GM21526 (cell line): ENCODE results near the gene AKAP8L.
"Not testable (repeated sequence)": the region's sequence is repeated elsewhere in the genome, so short reads cannot be mapped to it uniquely, and the experiment has no call there.

ENCODE experiments used
- ATAC-seq: cut with Tn5 transposase; IDR thresholded peaks from one replicate; pipeline ENCODE4 v1.9.1; 2021; ENCODE audit warnings: moderate library complexity; ENCODE audit not compliant: unreplicated experiment, low FRiP score

The AKAP8L gene

DNA sequence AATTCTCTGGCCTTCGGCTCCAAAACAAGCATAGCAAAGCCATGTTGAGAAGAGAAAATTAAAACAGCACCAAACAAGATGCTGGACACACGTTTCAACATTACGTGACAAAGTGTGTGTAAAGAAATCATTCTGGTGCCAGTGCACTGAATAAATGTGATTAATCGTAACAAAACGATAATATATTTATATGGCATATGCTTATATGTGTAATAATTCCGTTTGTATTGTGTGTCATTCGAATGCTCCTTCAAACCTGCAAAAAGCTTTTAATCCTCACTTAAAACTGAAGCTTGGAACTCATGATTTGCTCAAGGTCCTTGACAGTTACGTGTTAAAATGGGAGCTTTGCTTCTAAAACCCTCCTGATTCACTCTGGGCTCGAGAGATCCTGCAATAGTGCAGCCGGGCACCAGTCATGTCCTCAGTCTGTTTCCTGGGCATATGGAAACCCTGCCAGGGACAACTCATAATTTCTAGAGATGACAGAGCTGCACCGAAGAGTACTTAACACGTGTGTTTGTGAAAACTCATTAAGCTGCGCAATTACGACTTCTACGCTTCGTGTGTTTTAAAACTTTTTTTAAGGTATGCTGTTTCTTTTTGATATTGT lies 731 bp upstream of the AKAP8L start:
- ATAC-seq: no peak

DNA sequence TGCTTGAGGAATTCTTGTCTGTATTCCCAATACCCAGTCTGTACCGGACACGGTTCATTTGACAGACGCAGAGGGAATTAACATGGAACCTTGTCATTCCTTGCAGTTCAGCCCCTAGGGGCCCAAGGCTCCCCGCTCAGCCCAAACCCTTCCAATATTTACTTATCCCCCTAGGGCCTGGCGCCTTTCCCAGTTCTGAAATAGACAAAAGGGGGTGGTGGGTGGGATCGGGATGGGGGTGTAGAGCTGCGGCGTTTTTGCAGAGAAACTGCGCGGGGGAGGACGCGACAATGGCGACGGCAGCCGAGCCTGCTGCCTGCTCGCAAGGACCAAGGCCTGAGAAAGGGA lies 583 bp downstream of the AKAP8L start:
- ATAC-seq: no peak

DNA sequence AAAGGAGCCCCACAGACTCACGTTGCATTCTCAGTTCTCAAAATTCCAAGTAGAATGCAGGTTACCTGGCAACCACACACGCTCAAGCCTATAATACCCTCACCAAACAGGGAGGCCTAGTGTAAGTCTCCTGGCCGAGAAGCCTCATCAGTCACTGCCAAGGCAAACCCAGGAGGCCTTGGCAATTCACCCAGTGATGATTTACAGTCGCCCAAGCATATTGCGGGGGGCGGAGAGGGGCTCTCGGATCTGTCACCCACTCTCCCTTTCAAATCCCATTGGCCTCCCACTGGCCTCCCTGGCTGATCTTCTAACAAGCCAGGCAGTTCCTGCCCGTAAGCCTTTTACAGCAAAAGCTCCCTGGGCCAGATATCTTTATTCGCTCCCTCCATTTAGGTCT lies 1.1 kb downstream of the AKAP8L start:
- ATAC-seq: no peak

DNA sequence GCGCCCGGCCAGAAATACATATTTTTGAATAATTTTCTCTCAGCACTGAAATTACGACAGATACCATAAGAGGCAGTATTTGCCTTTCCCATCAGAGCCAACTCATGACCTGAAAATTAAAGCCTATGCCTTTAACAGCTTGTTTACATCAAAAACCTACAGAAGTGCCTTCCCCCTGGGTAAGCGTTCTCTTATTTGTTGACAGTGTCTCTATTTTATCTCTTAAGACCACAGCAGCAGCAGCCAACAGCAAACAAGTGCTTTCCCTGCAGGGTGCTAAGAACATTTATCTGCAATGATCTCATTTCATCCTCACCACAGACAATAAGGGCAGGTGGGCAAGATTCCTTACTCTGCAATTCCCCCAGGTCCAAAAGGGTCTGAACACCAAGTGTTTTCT lies 6.0 kb downstream of the AKAP8L start:
- no peak for ATAC-seq

DNA sequence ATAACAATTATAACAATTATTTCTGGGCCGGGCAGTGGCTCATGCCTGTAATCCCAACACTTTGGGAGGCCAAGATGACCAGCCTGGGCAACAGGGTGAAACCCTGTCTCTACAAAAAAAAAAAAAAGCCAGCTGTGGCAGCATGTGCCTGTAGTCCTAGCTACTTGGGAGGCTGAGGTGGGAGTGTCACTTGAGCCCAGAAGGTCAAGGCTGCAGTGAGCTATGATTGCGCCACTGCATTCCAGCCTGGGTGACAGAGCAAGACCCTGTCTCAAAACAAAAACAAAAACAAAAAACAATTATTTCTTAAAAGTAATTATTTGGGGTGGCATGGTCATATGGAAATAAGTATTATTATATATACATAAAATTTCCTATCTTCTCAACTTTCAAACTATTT lies 7.4 kb downstream of the AKAP8L start:
- not testable (repeated sequence) for ATAC-seq

DNA sequence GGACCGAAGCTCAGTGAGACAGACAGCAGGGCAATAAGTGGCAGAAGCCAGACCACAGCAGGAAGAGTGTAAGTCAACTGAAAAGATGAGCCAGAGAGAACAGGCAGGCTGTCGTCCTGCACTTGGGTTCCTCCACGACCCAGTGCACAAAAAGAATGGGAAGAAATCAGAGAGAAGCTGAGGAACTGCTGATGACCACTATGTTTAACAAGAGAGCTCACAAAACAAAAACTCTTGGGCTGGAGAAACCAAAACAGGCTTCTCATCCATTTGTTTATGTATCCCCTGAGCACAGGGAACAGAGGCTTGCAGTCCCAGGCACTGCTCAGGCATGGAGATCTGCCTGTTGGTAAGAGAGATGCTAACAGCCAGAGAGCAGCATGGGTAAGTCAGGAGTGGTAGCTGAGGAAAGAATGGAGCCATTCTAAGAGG lies 14.0 kb downstream of the AKAP8L start:
- no peak for ATAC-seq

DNA sequence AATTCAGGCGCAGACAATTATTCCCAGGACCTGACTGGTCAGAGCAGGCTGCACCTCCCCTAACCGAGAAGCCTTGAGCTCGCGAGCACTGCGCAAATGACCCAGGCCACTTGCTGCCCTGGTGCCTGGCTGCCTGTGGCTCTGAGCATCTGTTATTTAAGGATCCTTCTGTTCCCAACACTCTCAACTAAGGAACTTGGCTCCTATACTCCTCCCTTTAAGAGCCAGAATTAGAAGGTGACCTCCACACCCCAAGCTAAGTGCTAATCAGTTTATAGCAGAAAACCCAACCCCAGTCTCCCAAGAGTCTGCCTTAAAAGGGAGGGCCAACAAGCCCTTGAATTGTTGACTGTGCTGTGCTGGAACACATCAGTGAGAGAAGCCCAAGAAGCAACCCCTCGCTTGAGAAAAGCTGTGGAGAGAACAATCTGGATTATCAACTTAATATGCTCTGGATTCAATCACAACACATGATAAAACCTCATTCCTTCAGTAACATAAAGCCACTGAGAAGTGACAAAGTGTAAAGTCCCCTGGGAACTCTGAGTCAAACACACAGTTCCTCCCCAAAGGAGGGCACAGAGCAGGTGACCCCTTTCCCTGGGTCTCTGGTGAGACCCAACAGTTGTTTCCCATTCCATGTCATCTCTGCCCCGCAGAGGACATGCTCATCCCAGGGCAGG lies 14.6 kb downstream of the AKAP8L start:
- no peak for ATAC-seq

DNA sequence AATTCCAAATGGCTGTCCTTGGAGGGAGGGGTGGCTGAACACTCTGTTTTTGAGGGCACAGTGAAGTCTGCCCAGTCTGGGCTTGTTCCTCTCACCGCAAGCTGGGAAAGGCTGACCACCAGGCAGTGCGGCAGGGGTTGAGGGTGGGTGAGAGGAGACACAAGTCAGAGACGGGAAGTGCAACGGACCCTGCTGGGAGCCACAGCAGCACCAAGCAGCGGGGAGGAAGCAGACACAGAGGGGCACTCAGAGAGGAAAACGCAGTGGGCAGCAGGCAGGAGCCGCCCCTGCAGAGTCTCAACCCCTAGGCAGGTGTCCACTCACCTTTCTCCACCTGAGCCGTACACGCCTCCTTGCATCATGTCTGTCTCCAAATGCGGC lies 15.6 kb downstream of the AKAP8L start:
- no peak for ATAC-seq

DNA sequence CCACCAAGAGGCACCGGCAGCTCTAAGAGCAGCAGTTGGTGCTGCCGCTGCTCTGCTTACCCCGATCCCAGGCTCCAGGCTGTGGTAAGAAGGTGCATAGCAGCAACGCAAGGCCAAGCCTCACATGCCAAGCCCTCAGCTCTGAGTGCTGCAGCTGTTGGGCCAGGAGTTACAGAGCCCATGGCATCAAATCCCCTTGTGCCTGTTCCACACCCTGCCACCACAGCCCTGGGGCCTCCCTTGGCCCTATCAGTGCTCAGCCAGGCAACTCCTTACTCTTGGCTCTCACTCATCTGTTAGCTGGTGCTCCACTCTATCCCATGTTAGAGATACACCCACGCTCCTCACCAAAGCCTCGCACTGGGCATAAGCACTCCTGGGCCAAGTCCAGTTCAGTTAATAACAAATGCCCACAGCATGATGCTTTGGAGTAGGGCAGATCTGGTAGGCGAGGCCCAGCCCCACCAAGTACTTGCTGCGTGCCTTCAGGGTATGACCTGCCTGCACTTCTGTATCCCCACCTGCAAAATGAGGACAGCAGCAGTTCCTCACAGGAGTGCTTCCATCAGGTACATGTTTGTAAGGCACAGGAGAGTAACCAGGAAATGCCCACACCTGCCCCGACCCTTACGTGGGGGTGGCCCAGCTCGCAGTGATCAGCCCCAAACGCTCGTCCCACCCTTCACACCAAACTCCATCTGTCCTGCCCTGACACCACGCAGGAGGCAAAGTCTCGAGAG lies 16.2 kb downstream of the AKAP8L start:
- ATAC-seq: no peak

DNA sequence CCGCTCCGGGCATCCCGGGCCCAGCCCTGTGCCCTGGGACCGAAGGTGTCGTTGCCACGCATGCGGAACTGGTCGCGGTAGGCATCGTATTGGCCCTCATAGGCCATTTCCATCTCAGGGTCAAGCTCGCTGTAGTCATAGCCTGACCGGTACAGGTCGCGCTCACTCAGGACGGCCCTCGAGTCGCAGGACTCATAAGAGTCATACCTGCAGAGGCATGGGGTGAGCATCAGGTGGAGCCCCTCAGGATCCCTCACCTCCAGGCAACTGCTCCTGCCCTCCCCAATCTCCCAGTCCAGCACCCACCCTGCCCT lies 17.4 kb downstream of the AKAP8L start:
- no peak for ATAC-seq

DNA sequence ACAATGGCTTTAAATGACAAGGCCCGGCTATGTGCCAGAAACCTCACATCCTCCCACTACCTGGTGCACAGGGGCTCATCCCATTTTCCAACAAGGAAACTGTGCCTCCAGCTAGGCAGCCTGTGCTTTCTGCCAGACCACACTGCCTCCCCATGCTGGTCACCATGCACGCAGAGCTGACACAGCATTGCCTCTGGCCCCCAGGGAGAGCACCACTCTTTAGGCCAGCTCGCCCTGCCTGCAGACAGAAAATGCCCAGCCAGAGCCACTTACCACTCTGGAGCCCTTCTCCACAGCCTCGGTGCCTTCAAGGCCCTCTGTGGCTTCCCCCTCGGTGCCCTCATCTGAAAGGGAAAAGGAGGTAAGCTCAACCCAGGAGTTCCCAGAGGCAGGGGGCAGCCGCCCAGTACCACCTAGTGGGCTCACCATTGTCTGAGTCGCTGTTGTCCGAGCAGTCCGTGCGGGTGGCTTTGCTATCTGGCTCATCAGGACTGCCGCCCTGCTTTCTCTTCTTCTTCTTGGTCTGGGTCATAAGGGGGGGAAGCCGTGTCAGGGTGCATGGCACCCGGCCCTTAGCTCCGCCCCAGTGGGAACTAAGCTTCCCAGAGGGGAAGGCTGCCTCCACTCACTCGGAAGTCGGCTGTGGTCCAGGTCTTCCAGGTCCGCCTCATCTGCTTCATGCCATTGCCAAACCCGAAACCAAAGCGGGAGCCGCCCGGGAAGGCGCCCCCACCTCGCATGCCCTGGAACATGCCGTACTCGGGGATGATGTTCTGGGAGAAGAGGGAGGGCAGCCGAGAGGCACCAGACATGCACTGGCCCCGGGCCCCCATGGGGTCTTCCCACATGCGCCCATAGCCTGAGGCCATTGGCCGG lies 18.0 kb downstream of the AKAP8L start:
- ATAC-seq: no peak

DNA sequence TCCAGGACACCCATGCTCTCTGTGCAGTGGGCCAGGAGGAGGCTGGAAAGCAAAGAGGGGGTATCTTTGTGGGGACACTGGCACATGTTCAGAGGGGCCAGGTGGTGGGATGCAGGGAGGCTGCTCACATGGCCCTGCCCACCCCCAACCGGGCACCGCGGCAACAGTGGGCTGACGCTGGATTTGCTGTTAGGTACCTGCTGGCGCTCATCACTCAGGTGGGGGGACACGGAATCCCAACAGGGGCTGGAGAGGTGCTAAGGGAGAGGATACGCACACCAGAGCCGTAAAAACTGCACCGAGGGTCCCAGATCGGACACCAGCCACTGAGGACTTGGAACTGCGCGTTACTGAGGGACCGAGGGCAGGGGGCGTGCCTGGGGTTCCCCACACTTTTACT lies 19.2 kb downstream of the AKAP8L start:
- no peak for ATAC-seq

DNA sequence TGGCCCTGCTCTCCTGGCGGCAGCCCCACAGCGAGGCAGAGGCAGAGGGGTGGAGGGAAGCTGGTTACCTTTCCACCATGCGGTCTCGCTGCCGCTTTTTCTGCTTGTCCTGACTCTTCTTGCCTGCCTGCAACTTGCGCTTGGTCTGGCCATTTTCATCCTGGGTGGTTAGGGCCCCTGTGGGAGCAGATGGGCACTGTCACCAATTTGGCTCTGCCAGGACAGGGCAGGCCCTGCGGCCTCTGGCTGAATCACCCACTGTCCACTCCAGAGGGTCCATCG lies 19.6 kb downstream of the AKAP8L start:
- no peak for ATAC-seq

DNA sequence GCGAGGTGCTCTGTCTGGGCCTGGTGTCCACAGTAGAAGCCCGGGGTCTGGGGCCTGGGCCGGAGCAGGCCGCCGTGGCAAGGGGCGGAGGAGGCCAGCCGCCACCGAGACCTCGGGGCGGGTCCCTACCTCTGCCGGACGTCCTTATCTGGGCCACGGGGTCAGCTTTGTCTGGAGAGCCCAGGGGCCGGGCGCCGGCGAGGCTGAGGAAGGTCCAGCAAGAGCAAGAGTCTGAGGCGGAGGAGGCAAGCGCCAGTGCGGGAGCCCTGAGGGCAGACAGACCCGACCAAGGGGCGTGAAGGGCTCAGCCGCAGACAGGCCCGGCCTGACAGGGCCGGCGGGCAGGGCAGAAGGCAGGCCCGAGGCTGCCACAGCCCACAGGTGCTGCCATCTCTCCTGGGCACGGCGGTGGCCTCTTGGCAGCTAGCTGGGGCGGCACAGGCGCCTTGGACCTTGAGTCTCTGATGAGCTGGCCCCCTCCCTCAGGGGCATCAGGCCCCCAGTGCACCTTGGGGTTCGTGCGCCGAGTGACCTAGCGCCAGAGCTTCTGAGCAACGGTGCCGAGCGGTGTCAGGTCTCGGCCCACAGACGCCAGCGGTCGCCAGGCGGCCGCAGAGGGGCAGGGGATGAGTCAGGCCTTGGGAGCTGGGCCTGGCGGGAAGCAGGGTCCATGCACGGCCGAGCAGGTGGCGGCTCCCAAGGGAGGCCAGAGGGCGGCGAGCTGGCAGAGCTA lies 20.1 kb downstream of the AKAP8L start:
- ATAC-seq: no peak

DNA sequence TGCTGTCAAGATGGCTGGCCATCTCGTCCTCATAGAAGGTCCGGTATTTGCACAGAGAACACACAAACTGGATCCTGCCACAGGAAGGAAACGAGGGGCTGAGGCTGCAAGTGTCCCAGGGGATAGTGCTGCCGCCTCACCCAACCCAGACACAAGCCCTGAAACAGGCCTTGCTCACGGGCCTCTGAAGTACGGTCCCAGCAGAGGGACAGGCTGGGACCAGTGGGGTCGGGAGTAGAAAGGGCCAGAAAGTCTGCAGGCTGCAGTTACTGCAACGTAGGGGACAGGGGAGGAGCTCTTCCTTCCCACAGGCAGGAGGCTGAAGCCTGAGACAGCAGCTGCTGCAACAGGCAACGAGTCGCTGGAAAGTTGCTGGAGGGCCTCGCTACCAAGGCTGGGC lies 21.0 kb downstream of the AKAP8L start:
- ATAC-seq: no peak

DNA sequence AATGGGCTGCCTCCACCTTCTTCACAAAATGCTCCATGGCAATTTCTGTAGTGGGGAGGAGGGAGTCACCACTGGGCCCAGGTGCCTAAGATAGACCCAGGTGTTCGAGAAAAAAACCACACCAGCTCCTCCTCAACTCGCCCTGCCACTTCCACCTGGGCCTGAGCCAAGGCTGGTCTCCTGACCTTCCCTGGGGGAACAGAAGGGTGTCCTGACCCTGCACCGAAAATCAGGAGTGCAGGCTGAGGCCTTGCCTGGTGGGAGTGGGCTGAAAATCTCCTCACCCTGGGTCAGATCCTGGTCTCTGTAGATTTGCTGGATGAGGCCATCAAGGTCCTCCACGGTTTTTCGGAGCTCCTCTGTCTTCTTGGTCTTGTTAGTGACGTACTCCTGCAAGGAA lies 21.6 kb downstream of the AKAP8L start:
- no peak for ATAC-seq

DNA sequence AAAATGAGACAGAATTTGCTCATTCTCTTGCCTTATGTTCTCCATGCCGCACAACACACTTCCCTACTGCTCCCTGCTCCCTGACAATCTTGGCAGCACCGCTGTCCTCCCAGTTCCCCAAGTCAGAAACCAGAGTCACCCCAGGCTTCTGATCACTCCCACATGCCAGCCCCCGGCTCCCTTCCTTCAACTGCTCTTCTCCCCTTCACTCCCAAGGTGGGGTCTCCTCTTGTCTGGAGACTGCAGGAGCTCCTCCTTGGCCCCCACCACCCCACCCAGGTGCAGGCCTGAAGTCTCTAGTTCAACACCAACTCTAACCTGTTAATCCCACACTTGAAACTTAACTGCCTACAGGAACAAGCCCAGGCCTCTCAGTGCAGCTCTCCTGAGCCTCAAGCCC lies 22.4 kb downstream of the AKAP8L start:
- ATAC-seq: no peak

DNA sequence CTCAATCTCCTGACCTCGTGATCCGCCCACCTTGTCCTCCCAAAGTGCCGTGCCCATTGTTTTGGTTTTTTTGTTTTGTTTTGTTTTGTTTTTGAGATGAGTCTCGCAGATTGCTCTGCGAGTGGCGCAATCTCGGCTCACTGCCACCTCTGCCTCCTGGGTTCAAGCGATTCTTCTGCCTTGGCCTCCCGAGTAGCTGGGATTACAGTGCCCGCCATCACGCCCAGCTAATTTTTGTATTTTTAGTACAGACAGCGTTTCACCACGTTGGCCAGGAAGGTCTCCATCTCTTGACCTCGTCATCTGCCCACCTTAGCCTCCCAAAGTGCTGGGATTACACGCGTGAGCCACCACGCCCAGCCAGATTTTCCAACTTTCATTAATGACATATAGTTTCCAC lies 23.5 kb downstream of the AKAP8L start:
- ATAC-seq: not testable (repeated sequence)

DNA sequence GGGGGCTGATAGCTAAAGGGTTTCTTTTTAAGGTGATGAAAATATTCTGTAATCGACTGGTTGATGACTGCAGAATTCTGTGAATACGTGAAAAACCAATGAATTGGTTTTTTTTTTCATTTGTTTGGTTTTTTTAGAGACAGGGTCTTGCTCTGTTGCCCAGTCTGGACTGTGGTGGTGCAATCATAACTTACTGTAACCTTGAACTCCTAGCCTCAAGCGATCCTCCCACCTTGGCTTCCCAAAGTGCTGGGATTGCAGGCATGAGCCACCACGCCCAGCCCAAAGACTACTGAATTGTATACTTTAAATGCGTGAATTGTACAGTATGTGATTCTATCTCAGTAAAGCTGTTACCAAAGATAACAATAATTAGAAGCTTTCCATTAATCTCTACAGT lies 24.4 kb downstream of the AKAP8L start:
- ATAC-seq: no peak

DNA sequence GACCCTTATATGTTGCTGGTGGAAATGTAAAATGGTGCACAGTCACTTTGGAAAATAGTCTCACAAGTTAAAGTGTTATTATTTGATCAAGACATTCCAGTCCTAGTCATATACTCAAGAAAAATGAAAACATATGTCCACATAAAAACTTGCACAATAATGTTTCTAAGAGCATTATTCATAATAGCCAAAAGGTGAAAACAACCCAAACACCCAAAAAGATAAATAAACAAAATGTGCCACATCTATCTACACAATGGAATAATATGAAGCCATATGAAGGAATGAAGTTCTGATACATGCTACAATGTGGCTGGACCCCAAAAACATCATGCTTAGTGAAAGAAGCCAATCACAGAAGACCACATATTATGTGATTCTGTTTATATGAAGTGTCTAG lies 24.8 kb downstream of the AKAP8L start:
- no peak for ATAC-seq

DNA sequence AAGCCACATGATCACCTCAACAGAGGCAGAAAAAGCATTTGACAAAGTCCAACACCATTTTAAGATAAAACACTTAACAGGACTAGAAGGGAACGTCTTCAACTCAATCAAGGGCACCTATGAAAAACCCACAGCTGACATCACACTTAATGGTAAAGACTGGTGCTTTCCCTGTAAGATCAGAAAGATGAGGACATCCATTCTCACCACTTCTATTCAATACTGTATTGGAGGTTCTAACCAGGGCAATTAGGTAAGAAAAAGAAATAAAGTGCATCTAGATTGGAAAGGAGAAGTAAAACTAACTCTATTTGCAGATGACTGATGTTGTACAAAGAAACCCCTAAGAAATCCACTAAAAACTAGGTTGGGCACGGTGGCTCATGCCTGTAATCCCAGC lies 28.0 kb downstream of the AKAP8L start:
- ATAC-seq: no peak
